Activated CD4-positive, CD25-positive, alpha-beta regulatory T cell (primary cell): ENCODE results near the gene LUC7L.
"Not testable (repeated sequence)": the region's sequence is repeated elsewhere in the genome, so short reads cannot be mapped to it uniquely, and the experiment has no call there.

Source experiments
- DNase-seq, 4 experiments: peaks; one replicate each; lab custom pipeline; 2025; lab: John Stamatoyannopoulos, UW

LUC7L gene

GRCh38 chr16:180101-180675, 49.1 kb downstream of the LUC7L start, which contains the start of gene HBQ1:
Gene HBQ1 (plus strand): TSS chr16:180459. CDS start chr16:180487, 28 bp downstream.
- no peak for DNase-seq

GRCh38 chr16:179211-180092, 49.8 kb downstream of the LUC7L start:
- no peak for DNase-seq

- DNase-seq: no peak
Measured at GRCh38 chr16:178668-179015, 50.6 kb downstream of the LUC7L start.

GRCh38 chr16:177981-178667, 51.1 kb downstream of the LUC7L start:
- DNase-seq: no peak

GRCh38 chr16:177394-177822, 51.8 kb downstream of the LUC7L start:
- no peak for DNase-seq

GRCh38 chr16:176477-177382, 52.5 kb downstream of the LUC7L start, which contains the start of gene HBA1:
Gene HBA1 (plus strand): TSS chr16:176680. CDS start chr16:176717, 37 bp downstream.
- DNase-seq: not testable (repeated sequence)

- DNase-seq: not testable (repeated sequence)
Measured at GRCh38 chr16:176006-176405, 53.2 kb downstream of the LUC7L start.

GRCh38 chr16:175011-175949, 54.0 kb downstream of the LUC7L start:
- no peak for DNase-seq

GRCh38 chr16:173928-174769, 55.1 kb downstream of the LUC7L start:
- DNase-seq: not testable (repeated sequence)

- not testable (repeated sequence) for DNase-seq
Measured at GRCh38 chr16:173211-173854, 55.9 kb downstream of the LUC7L start.

- not testable (repeated sequence) for DNase-seq
Measured at GRCh38 chr16:172374-172941, 56.8 kb downstream of the LUC7L start, which contains the start of gene HBA2. Gene HBA2 (plus strand): TSS chr16:172876. CDS start chr16:172913, 37 bp downstream.

GRCh38 chr16:170788-171187, 58.5 kb downstream of the LUC7L start:
- no peak for DNase-seq

- DNase-seq: not testable (repeated sequence)
Measured at GRCh38 chr16:170088-170507, 59.2 kb downstream of the LUC7L start.

- no peak for DNase-seq
Measured at GRCh38 chr16:169014-169413, 60.2 kb downstream of the LUC7L start.

GRCh38 chr16:168424-168823, 60.8 kb downstream of the LUC7L start:
- no peak for DNase-seq

GRCh38 chr16:167122-167690, 62.0 kb downstream of the LUC7L start:
- DNase-seq: no peak

GRCh38 chr16:166375-167121, 62.7 kb downstream of the LUC7L start:
- DNase-seq: no peak
